Measurements from ENCODE around the gene EPM2A. TPM values are rescaled to one million over a fixed set of nuclear protein-coding genes. Genes with fewer than 3 reads are reported as not detected.

Gene EPM2A
- total and polyA plus RNA-seq, 2 of the 4 experiments (the other 2 are of a cell fraction), result 2.1 to 4.5 TPM

DNA sequence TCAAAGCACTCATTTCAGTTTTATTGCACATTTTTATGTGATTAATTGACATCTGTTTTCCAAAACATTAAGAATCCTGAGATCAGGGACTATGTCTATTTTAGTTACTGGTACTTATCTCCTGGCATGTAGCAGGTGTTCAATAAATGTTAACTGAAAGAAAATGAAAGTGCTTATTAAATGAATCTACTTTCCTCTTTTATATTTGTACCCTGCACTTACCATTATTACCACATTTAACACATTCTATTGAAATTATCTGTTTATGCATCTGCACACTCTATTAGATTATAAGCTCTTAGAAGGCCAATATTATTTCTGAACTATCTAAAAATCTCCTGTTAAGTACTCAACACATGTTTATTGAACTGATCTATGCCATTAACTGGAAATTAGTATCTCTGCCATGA, 131.9 kb downstream of the EPM2A start:
- H3K27me3 ChIP-seq (ENCODE audit: control insufficient read depth, insufficient read depth, low read length), result no peaks in the 10 kb centered on the region
- no peak overlapping the region for H3K4me2 ChIP-seq (ENCODE audit: low read depth, low read length)
- no peaks in the 10 kb centered on the region for H4K20me1 ChIP-seq (ENCODE audit: insufficient read depth, low read length)
- no peaks in the 10 kb centered on the region for H3K9me3 ChIP-seq (ENCODE audit: control insufficient read depth, insufficient read depth, low read length)
- no peak overlapping the region for H3K9ac ChIP-seq (ENCODE audit: low read depth, low read length)
- no peak overlapping the region for H3K27ac ChIP-seq (ENCODE audit: insufficient read depth, low read length)
- no peaks in the 10 kb centered on the region for H3K9me1 ChIP-seq (ENCODE audit: insufficient read depth, low read length)
- H2BK20ac ChIP-seq (ENCODE audit: low read depth, low read length), result no peak overlapping the region
- no peak overlapping the region for H3K4ac ChIP-seq (ENCODE audit: low read depth, low read length)
- ATAC-seq (ENCODE audit: low read depth), result no peak
- no peaks in the 10 kb centered on the region for H3K79me1 ChIP-seq (ENCODE audit: low read depth in 1 of 2, low read length in 2 of 2)
- H2AK9ac ChIP-seq (replicated peaks; ENCODE audit: low read depth, low read length, poor library complexity), result no peak overlapping the region
- H3K14ac ChIP-seq (replicated peaks; ENCODE audit: low read depth, low read length), result no peak overlapping the region
- no peak for TF ChIP-seq CHD1 (IDR thresholded peaks at IDR 0.05; ENCODE audit: low read depth, low read length)
- TF ChIP-seq, protein P1, sequence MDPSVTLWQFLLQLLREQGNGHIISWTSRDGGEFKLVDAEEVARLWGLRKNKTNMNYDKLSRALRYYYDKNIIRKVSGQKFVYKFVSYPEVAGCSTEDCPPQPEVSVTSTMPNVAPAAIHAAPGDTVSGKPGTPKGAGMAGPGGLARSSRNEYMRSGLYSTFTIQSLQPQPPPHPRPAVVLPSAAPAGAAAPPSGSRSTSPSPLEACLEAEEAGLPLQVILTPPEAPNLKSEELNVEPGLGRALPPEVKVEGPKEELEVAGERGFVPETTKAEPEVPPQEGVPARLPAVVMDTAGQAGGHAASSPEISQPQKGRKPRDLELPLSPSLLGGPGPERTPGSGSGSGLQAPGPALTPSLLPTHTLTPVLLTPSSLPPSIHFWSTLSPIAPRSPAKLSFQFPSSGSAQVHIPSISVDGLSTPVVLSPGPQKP (IDR thresholded peaks at IDR 0.05; ENCODE audit: borderline replicate concordance, low read depth, low read length), result no peak
- no peak overlapping the region for H2BK5ac ChIP-seq (ENCODE audit: low read depth, low read length, poor library complexity, severe bottlenecking)
- ChIA-PET CTCF (no interaction called here), POLR2A (ENCODE audit: unreplicated experiment) (no interaction called here)
- intact Hi-C loops (cut with micrococcal nuclease) (no loop called here), in situ Hi-C loops (cut with MboI; ENCODE audit: low sequenced_read_pairs) (no loop called here), dilution Hi-C loops (cut with HindIII; ENCODE audit: low sequenced_read_pairs, unreplicated experiment) (no loop called here)
- H3K56ac ChIP-seq (ENCODE audit: extremely low read depth, insufficient read depth, low read length), result no peak overlapping the region
- BruUV-seq (replicated peaks), result no TSS peak
- no peak overlapping the region for H4K8ac ChIP-seq (ENCODE audit: low read depth in 2 of 2, low read length in 2 of 2)
- H2AFZ ChIP-seq (replicated peaks; ENCODE audit: low read length, poor library complexity), result no peak overlapping the region
- no peak overlapping the region for H4K5ac ChIP-seq (ENCODE audit: low read depth, low read length)
- H3K36me3 ChIP-seq (ENCODE audit: control insufficient read depth, insufficient read depth, low read length), result no peaks in the 10 kb centered on the region
- no peak overlapping the region for H3K4me3 ChIP-seq (ENCODE audit: insufficient read depth, low read depth, low read length)
- H2BK120ac ChIP-seq (ENCODE audit: low read depth, low read length), result no peak overlapping the region
- no peaks in the 10 kb centered on the region for H3K4me1 ChIP-seq (ENCODE audit: control insufficient read depth, insufficient read depth, low read length)
- no peak overlapping the region for H4K91ac ChIP-seq (ENCODE audit: insufficient read depth, low read depth, low read length)
- no peak overlapping the region for H2BK15ac ChIP-seq (ENCODE audit: low read depth, low read length)
- no peak overlapping the region for H3K18ac ChIP-seq (ENCODE audit: low read depth, low read length)
- DNase-seq, result no peak
- no peak overlapping the region for H3K23ac ChIP-seq (ENCODE audit: low read depth, low read length)
- no peak overlapping the region for H2AK5ac ChIP-seq (ENCODE audit: low read depth, low read length)
